HG03196 (cell line): ENCODE data around the gene SPA17.

Source experiments
- ATAC-seq: cut with Tn5 transposase; IDR thresholded peaks from one replicate; pipeline ENCODE4 v1.9.1; 2021; ENCODE audit not compliant: unreplicated experiment

The SPA17 gene

GRCh38 chr11:124673333-124674167 lies at the start of gene SPA17, which contains the start of gene SIAE:
Gene SPA17 (plus strand): TSS chr11:124673904. CDS start chr11:124675265, 1,361 bp downstream.
Gene SIAE (minus strand): TSS chr11:124673739. CDS start chr11:124673708, 31 bp downstream.
- ATAC-seq, result peak; percentile 90

GRCh38 chr11:124625504-124626168 lies 48.1 kb upstream of the SPA17 start:
- ATAC-seq, result no peak

GRCh38 chr11:124627546-124627945 lies 46.2 kb upstream of the SPA17 start:
- ATAC-seq, result no peak

- ATAC-seq, result no peak
These were observed 43.7 kb upstream of the SPA17 start for GRCh38 chr11:124629961-124630360.

GRCh38 chr11:124633355-124633754 lies 40.3 kb upstream of the SPA17 start:
- ATAC-seq, result no peak

- ATAC-seq, result no peak
These were observed 37.8 kb upstream of the SPA17 start for GRCh38 chr11:124635932-124636331.

GRCh38 chr11:124638500-124638899 lies 35.2 kb upstream of the SPA17 start:
- ATAC-seq, result no peak

GRCh38 chr11:124639186-124639585 lies 34.5 kb upstream of the SPA17 start:
- no peak for ATAC-seq

- no peak for ATAC-seq
These were observed 33.0 kb upstream of the SPA17 start for GRCh38 chr11:124640666-124641065.

GRCh38 chr11:124642628-124643027 lies 31.1 kb upstream of the SPA17 start:
- no peak for ATAC-seq

- ATAC-seq, result no peak
These were observed 30.6 kb upstream of the SPA17 start for GRCh38 chr11:124643042-124643604.

GRCh38 chr11:124643605-124644425 lies 29.9 kb upstream of the SPA17 start:
- no peak for ATAC-seq

GRCh38 chr11:124644426-124645280 lies 29.1 kb upstream of the SPA17 start:
- peak; percentile 67 for ATAC-seq

GRCh38 chr11:124646148-124646547 lies 27.6 kb upstream of the SPA17 start:
- ATAC-seq, result no peak

- no peak for ATAC-seq
These were observed 25.1 kb upstream of the SPA17 start for GRCh38 chr11:124648610-124649009.

- ATAC-seq, result no peak
These were observed 16.7 kb upstream of the SPA17 start for GRCh38 chr11:124656774-124657630.

GRCh38 chr11:124657904-124658303 lies 15.8 kb upstream of the SPA17 start:
- ATAC-seq, result no peak

- ATAC-seq, result no peak
These were observed 15.2 kb upstream of the SPA17 start for GRCh38 chr11:124658501-124658900.

- ATAC-seq, result no peak
These were observed 14.7 kb upstream of the SPA17 start for GRCh38 chr11:124658986-124659385.
